NK-92 treated with Interleukin-12 subunit alpha and Interleukin-12 subunit beta, amount 100 ng/mL, for 24 hours (cell line): Measurements from ENCODE around the gene SPATA12.
A peak's percentile ranks its signal among the peaks of the same experiment; 100 is the strongest.
"Not testable (repeated sequence)": the region's sequence is repeated elsewhere in the genome, so short reads cannot be mapped to it uniquely, and the experiment has no call there.

Experiments used
- DNase-seq: peaks from one replicate; lab custom pipeline; 2025; lab: John Stamatoyannopoulos, UW

The SPATA12 gene

GRCh38 chr3:57083266-57083995 is 23.0 kb downstream of the SPATA12 start:
- DNase-seq: not testable (repeated sequence)

DNA sequence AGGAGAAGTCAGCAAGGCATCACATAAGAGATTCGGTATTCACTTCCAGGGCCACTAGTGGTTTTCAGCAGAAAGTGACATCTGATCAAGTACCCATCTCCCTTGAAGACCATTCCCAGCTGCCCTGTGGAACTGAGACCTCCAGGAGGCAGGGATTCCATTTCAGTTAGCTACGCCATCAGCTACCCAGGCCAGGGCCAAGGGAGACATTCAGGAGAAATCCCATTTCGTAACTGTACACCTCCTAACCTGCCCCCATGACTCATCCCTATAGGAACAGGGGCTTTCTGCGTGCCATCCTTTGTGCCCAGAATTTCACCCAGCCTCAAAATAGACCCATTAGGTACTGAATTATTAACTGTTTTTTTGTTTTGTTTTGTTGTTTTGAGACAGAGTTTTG is 24.7 kb downstream of the SPATA12 start:
- no peak for DNase-seq

DNA sequence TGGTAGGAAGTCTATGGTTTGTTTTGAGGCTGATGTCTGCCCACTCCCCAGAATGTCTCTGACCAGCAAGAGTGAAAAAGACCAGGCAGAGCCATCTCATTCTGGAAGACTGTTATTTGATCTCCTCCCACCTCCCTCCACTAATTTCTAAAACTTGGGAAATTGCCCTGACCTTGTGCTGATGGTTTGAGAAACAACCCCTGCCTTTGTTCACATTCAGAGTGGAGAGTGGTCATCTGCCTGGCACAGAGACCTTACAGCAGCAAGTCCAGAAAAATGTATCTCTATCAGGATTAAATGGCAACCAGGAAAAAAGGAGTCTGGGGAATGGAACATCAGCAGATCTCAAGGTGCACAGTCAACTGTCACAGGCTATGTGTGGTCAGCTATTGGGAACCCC is 25.7 kb downstream of the SPATA12 start:
- no peak for DNase-seq

DNA sequence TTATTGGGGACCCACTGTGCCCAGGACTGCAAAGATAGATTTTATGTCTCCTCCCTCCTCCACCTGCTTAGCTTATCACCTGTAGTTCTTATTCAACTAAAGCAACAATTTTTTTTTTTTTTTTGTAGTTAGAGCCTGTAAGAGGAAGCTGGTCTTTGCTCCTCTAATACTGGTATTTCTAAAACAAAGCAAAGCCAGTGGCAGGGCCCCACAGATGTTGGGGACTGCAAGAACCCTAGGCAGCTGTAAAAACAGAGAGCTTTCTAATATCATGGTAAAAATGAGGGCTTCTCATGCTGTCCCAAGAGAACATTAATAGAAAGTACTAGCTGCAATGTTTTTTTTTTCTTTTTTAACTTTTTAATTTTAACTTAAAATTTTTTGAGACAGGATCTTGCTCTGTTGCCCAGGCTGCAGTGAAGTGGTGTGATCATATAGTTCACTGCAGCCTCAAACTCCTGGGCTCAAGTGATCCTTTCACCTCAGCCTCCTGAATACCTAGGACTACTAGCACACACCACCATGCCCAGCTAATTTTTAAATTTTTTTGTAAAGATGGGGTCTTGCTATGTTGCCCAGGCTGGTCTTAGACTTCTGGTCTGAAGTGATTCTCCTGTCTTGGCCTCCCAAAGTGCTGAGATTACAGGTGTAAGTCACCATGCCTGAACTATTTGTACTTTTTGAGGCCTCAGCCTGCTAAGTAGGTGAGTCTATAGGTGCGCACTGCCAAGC is 27.1 kb downstream of the SPATA12 start:
- no peak for DNase-seq

- no peak for DNase-seq
These were observed 28.0 kb downstream of the SPATA12 start for GRCh38 chr3:57088503-57088902.

- DNase-seq: no peak
These were observed 28.6 kb downstream of the SPATA12 start for GRCh38 chr3:57089043-57089442.

- DNase-seq: no peak
These were observed 31.2 kb downstream of the SPATA12 start for GRCh38 chr3:57091521-57092273.

DNA sequence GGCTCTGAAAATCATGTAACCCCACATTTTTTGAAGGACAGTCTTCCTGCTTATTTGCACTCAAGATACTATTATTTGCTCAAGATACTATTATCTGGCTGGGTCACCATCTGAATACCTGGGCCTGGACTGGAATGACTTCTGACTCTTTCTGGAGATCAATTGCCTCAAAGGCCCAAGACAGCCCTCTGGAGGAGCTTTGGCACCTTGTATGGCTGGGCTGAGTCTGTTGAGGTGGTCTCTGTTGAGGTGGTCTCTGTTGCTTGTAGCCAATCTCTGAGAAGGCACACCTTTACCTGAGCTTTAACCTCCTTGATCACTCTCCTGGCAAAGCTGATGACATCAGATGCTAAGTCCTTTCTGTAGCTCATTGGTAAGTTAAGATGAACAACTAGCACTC is 33.0 kb downstream of the SPATA12 start:
- no peak for DNase-seq

- no peak for DNase-seq
These were observed 33.6 kb downstream of the SPATA12 start for GRCh38 chr3:57093971-57094535.

DNA sequence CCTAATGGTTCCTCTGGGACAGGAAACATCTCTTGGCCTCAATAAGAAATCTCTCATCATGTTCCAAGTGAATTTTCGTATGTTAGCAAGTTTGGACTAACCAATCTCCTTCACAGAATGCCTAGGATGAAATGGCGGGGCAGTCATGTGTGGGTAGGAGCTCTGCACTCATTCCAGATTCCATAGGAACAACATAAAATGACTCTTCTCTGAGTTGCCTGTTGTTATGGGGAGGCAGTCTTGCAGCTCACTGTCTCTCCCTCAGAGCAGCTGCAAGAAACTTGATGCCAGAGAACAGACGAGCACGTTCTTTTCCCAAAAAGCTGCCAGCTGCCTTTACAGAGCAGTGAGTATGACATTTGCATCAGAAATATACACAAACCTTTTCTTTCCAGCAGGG is 34.1 kb downstream of the SPATA12 start:
- DNase-seq: no peak

DNA sequence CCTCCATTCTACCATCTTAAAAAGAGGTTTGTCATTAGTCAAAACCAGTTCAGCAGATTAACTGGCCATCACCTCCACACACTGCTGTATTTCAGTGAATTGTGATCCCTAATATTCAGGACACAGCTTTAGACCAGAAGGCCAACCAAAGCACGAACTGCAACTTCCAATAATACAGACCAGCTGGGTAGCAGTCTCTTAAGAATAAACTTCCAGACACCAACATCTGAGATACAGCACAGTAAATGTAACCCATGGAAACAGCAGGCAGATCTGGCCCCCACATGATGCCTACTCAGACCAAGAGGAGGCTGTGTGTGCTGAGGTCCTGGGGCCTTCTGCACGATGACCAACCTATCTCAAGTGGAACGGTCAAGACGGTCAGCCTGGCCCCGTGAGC is 34.9 kb downstream of the SPATA12 start:
- DNase-seq: no peak

DNA sequence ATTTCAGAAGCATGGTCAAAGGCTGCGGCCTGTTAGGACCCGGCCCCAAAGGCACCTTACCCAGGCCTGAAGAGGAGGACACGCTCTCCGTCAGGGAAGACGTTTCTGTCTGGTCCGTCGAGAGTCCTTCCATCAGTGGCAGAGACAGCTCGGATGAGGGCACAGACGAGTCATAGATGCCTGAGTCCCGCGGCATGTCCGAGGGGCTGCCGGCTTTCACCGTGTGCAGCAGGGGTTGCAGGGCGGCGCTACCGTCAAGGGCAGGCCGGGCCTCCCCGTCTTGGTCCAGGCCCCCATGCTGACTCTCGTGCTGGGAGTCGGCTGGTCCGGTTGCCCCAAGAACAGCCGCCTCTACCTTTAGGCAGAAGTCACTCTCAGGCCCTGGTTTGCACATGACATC is 37.1 kb downstream of the SPATA12 start:
- no peak for DNase-seq

DNA sequence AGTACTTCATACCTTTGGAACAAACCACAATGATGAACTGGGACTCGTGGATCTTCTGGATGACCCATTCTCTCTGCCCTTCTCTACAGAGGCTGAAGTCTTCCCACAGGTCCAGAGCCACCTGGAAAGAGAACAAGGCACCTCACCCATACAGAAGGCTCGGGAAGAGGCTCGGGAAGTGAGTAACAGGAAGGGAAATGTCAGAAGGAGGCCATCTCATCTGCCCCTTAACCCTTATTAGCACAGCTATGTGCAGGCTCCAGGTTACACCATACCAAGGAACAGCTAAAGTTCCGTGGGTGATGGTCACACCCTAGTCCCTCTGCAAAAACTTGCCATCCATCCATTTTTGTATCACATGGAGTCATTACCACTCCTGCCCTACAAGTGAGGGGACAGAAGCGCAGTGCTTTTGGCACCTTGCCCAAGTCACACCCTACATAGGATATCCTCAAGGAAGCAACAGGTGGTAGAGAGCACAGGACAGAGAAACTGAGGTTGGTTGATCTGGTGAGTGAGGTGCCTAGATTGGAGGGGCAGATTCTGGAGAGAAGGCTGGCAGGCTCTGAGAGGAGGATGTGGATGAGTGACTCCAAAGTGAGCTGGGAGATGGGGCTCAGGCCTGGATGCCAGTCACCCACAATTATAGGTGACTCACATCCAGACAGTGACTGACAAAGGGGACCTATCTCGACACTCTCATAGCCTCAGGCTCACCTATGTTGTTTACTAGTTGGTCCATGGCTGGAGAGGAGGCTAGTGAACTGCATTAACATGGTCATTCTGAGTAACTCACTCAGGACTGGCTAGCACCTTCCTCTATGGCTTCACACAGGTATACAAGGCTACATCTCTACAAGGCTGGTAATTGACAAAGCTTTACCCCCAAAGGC is 38.2 kb downstream of the SPATA12 start:
- DNase-seq: no peak

DNA sequence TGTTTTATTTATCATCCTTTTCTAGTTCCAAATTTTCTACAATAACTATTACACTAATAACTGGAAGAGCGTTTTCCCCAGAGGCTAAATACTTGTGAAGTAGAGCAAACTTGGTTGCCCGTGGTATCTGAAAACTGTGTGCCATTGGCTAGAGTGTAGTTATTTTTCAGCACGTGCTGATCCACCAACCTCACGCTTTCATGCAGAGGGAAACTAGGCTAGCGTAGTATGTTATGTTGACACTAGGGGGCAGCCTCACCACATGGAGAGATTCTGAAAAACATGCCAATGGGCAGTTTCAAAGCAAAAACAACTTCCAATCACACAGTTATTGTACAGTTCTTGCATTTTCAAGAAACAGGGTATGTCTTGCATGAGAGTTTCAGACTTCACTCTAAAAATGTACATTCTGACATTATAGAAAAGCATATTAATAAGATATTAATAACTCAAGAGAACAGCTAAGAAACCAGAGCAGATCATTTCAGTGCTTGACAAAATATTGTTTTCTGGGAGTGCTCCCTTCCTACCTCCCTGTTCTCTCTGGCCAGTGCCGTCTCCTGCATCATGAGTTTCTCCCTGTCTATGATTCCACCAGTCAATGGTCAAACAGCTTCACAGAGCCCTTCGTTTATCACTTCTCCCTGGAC is 39.7 kb downstream of the SPATA12 start:
- DNase-seq: peak; percentile 22

DNA sequence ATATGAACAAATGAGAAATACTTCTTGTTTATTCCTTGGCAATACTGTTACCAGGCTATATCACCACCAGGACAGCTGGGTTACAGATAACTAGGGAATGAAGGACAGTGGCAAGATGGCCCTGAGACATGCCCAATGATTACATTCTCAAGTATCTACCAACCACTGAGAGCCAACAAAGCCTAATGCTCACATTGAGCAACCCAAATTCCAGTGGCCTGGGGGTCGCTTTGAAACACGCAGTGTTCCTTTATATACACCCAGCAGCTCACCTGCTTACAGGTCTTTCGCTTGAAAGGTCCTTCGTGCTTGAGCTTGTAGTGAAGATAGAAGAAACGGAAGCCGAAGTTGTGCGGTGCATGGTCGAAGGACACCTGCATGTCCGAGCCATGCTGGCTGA is 45.1 kb downstream of the SPATA12 start:
- no peak for DNase-seq

- no peak for DNase-seq
These were observed 48.2 kb downstream of the SPATA12 start for GRCh38 chr3:57108684-57109083.

- DNase-seq: no peak
These were observed 49.2 kb downstream of the SPATA12 start for GRCh38 chr3:57109437-57110199.

GRCh38 chr3:57110214-57110613 is 49.8 kb downstream of the SPATA12 start:
- DNase-seq: no peak

GRCh38 chr3:57110798-57111197 is 50.3 kb downstream of the SPATA12 start:
- DNase-seq: no peak

- no peak for DNase-seq
These were observed 51.7 kb downstream of the SPATA12 start for GRCh38 chr3:57112206-57112605.
